Transverse colon (tissue), 4 donors: Measurements from ENCODE around the gene RBPJ. TPM values are rescaled to one million over a fixed set of nuclear protein-coding genes. Genes with fewer than 3 reads are reported as not detected.

Source experiments
- DNase-seq: peaks from one replicate; pipeline ENCODE4 v3.0.0-alpha.2; 2019
- H3K27ac ChIP-seq, 4 donors: fragments of 200-600 bp; sonication (generic); 2 replicates each; pipeline ENCODE4 v1.5.1; 2016 to 2018; ENCODE audit warnings: inconsistent platforms in 4 of 4
- H3K27me3 ChIP-seq: fragments of 200-600 bp; sonication (generic); 2 replicates; pipeline ENCODE4 v1.5.1; 2017; ENCODE audit warnings: inconsistent platforms
- H3K36me3 ChIP-seq, 4 donors: fragments of 200-600 bp; sonication (generic); 2 replicates each; pipeline ENCODE4 v1.5.1; 2017 to 2019; ENCODE audit warnings: inconsistent platforms in 4 of 4
- H3K4me1 ChIP-seq, 4 donors: fragments of 200-600 bp; sonication (generic); 2 replicates each; pipeline ENCODE4 v1.5.1; 2017 to 2020; ENCODE audit warnings: inconsistent platforms in 4 of 4
- H3K4me3 ChIP-seq, 4 donors: fragments of 200-600 bp; sonication (generic); 1 replicate in 1 of 4; 2 replicates in 3 of 4; pipeline versions ENCODE4 v1.5.1 to v1.6.1; 2017 to 2019; ENCODE audit warnings: inconsistent platforms in 4 of 4
- H3K9me3 ChIP-seq, 2 donors: fragments of 200-600 bp; sonication (generic); 2 replicates each; pipeline ENCODE4 v1.5.1; 2017 to 2019; ENCODE audit warnings: inconsistent platforms in 2 of 2
- CTCF ChIP-seq, 5 experiments: fragments of 200-600 bp in 3 of 5; fragments of 450-650 bp in 2 of 5; sonication (generic) in 3 of 5; IDR thresholded peaks; 1 replicate in 2 of 5; 2 replicates in 3 of 5; pipeline ENCODE4 v1.5.1; 2016 to 2017; ENCODE audit warnings: antibody characterized with exemption in 5 of 5, inconsistent platforms in 3 of 5, mild to moderate bottlenecking in 2 of 5, moderate library complexity in 1 of 5
- EP300 ChIP-seq: sonication (generic); formaldehyde crosslinking; IDR thresholded peaks from one replicate; pipeline ENCODE4 v1.6.1; 2017; ENCODE audit warnings: antibody characterized with exemption, low read depth
- POLR2A ChIP-seq: fragments of 450-650 bp; IDR thresholded peaks from one replicate; pipeline ENCODE4 v1.6.1; 2016; ENCODE audit warnings: antibody characterized with exemption, mild to moderate bottlenecking, moderate library complexity
- POLR2AphosphoS5 ChIP-seq, 3 donors: sonication (generic); formaldehyde crosslinking; IDR thresholded peaks; one replicate each; pipeline ENCODE4 v1.6.1; 2016; ENCODE audit warnings: antibody characterized with exemption in 3 of 3
- WGBS, 2 donors: methylation state at CpG; one replicate each; pipeline ENCODE4 v1.1.5; 2018; ENCODE audit warnings: low coverage in 1 of 2; 5-methylcytosine and 5-hydroxymethylcytosine counted together
- in situ Hi-C, 4 donors: fragments of 200-750 bp; cut with MboI; loops; one replicate each; pipeline versions ENCODE4 v1.15.0 to v1.15.1; 2017; ENCODE audit warnings: low sequenced_read_pairs in 3 of 4, low pct_ligation_motif_present in 1 of 4, low pct_unique_long_range_greater_than_20kb in 1 of 4
- intact Hi-C: fragments of 100-400 bp; cut with DNase I; formaldehyde crosslinking; loops from one replicate; pipeline ENCODE4 v1.15.1; 2023; ENCODE audit warnings: low total_unique reads
- total RNA-seq, 4 donors: library from RNA; depleted of rRNA; stranded (reverse); fragments of >200 nt; gene quantifications; one replicate each; pipeline ENCODE4 v1.1.0, GENCODE V29; 2016

Gene RBPJ
- total RNA-seq, 4 donors from 2014 or later, result 15.1 to 104 (median 44.6) TPM

- TF ChIP-seq POLR2A (no peak), CTCF (IDR thresholded peaks at IDR 0.05) (no peak), POLR2AphosphoS5 (IDR thresholded peaks at IDR 0.05) (no peak), EP300 (no peak)
- DNase-seq, result no peak
- Histone ChIP-seq H3K9me3 (no peaks in the 10 kb centered on the region), H3K4me3 (no peak overlapping the region), H3K27me3 (no peaks in the 10 kb centered on the region), H3K36me3 (no peaks in the 10 kb centered on the region), H3K27ac (no peak overlapping the region), H3K4me1 (no peaks in the 10 kb centered on the region)
- 71 to 74% methylated on average over 3 to 5 of the region's 5 CpGs for WGBS, 2 donors
- in situ Hi-C loops, result no loop called here
- intact Hi-C loops, result no loop called here
Measured at GRCh38 chr4:26476545-26476944, 155.7 kb downstream of the RBPJ start.

- WGBS, 2 donors, result 74 to 81% methylated on average over 9 to 13 of the region's 13 CpGs
- in situ Hi-C loops, result no loop called here
Measured at GRCh38 chr4:26478330-26478729, 157.5 kb downstream of the RBPJ start.

GRCh38 chr4:26482508-26483462, 162.0 kb downstream of the RBPJ start:
- H3K27ac ChIP-seq, result peak overlapping the region; percentile 57 to 69 (median 63)
- peak; percentile 67 to 86 (median 70) for TF ChIP-seq POLR2AphosphoS5 (IDR thresholded peaks at IDR 0.05)
- no peak for TF ChIP-seq CTCF (IDR thresholded peaks at IDR 0.05)
- no peaks in the 10 kb centered on the region for H3K36me3 ChIP-seq
- peaks cover 0 to 12% (median 0%) of the 10 kb centered on the region in 4 donors for H3K4me1 ChIP-seq
- in situ Hi-C loops (no loop called here), intact Hi-C loops (no loop called here)
- H3K27me3 ChIP-seq, result no peaks in the 10 kb centered on the region
- no peak for DNase-seq
- WGBS, 2 donors, result 47 to 59% methylated on average over 2 to 3 of the region's 3 CpGs
- H3K9me3 ChIP-seq, result no peaks in the 10 kb centered on the region
- no peak overlapping the region for H3K4me3 ChIP-seq

More at GRCh38 chr4:26478330-26478729, 157.5 kb downstream of the RBPJ start:
- DNase-seq, result no peak
- Histone ChIP-seq H3K36me3 (no peaks in the 10 kb centered on the region), H3K9me3 (no peaks in the 10 kb centered on the region), H3K27ac (no peak overlapping the region), H3K4me3 (no peak overlapping the region), H3K4me1 (peaks cover 0 to 7% (median 0%) of the 10 kb centered on the region in 4 donors), H3K27me3 (no peaks in the 10 kb centered on the region)
- TF ChIP-seq POLR2AphosphoS5 (IDR thresholded peaks at IDR 0.05) (no peak), EP300 (no peak), POLR2A (no peak), CTCF (IDR thresholded peaks at IDR 0.05) (no peak)
- intact Hi-C loops, result no loop called here

GRCh38 chr4:26484032-26484515, 163.3 kb downstream of the RBPJ start:
- 11% methylated on average over 2 of the region's 2 CpGs; no CpG with 5 or more reads in 1 of the 2 donors for WGBS, 2 donors

More at GRCh38 chr4:26484032-26484515, 163.3 kb downstream of the RBPJ start:
- no peak overlapping the region for H3K4me3 ChIP-seq
- intact Hi-C loops, result no loop called here
- no peaks in the 10 kb centered on the region for H3K36me3 ChIP-seq
- TF ChIP-seq CTCF (IDR thresholded peaks at IDR 0.05) (no peak), POLR2A (no peak), EP300 (no peak), POLR2AphosphoS5 (IDR thresholded peaks at IDR 0.05) (peak; percentile 87 to 96 (median 88))
- no peaks in the 10 kb centered on the region for H3K9me3 ChIP-seq
- H3K4me1 ChIP-seq, result peaks cover 0 to 12% (median 0%) of the 10 kb centered on the region in 4 donors
- in situ Hi-C loops, result no loop called here
- DNase-seq, result no peak
- no peaks in the 10 kb centered on the region for H3K27me3 ChIP-seq
- peak overlapping the region; percentile 57 to 69 (median 63) for H3K27ac ChIP-seq
